NCI-H345 (cell line): Measurements from ENCODE around the gene ARPC1A.
A peak's percentile ranks its signal among the peaks of the same experiment; 100 is the strongest.
"Not testable (repeated sequence)": the region's sequence is repeated elsewhere in the genome, so short reads cannot be mapped to it uniquely, and the experiment has no call there.

Source experiments
- DNase-seq: peaks from one replicate; lab custom pipeline; 2025; lab: John Stamatoyannopoulos, UW

Gene ARPC1A

GRCh38 chr7:99322659-99323058, 3.0 kb upstream of the ARPC1A start:
- DNase-seq, result not testable (repeated sequence)

DNA sequence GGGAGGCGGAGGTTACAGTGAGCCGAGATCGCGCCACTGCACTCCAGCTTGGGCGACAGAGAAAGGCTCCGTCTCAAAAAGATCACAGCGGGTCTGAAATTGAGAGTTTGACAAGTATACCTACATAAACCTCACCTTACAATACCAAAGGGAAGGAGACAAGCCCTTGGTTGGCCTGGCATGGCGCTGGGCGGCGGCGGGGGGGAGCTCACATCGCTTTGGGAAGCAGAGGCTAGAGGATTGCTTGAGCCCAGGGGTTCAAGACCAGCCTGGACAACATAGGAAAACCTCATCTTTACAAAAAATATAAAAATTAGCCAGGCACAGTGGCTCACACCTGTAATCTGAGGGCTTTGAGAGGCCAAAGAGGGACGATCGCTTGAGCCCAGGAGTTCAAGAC, 1.1 kb upstream of the ARPC1A start:
- no peak for DNase-seq

DNA sequence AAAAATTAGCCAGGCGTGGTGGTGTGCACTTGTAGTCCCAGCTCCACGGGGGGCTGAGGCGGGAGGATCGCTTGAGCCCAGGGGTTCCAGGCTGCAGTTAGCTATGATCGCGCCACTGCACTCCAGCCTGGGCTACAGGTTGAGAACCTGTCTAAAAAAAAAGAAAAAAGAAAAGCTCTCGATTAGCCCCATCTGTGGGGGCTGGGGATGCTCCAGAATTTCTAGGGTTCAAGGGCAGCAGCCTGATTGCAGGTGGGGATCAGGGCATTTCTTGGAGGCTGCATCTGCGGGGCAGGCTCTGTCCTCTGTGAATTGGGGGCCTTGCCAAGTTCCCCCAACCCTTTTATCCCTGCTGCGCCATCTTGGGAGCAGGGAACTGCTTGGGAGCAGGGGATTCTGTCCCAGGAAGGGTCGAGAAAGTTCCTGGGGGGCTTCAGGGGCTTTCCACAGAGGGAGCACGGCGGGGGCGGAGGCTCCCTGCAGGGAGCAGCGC, 651 bp upstream of the ARPC1A start:
- DNase-seq, result peak; percentile 6

DNA sequence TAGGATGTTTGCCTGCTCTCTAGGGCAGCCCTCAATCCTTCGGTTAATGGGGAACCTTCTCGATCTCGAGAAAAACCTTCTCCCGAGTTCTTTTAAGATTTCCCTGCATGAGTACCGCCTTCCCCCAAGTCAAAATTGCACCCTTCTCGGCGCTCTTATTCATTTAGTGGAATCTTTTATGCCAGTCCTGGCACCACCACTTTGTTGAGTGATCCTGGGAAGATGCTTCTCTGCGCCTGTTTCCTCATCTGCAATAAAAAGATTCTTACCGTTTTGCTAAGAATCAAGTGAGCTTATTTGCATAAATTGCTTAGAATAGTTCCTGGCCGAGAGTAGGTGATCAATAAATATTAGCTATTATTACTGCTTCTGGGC, 697 bp downstream of the ARPC1A start:
- no peak for DNase-seq

- DNase-seq, result not testable (repeated sequence)
Measured at GRCh38 chr7:99330314-99330961, 4.7 kb downstream of the ARPC1A start.

- no peak for DNase-seq
Measured at GRCh38 chr7:99331002-99331401, 5.3 kb downstream of the ARPC1A start.

DNA sequence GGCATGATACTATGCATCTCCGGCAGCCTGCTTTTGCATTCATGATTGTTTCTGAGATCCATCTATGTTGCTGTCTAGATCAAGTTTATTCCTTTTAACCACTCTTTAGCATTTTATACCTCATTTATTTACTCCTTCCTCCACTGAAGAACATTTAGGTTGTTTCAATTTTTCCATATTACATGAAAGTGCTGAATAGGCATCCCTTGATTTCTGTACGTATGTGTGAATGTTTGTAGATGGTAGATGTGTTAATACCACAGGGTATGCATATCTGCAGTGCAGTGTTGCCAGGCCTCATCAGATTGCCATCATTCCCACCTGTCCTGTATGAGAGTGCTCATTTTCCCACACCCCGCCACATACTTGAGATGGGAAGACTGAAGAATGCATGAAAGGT, 13.9 kb downstream of the ARPC1A start:
- DNase-seq, result no peak

GRCh38 chr7:99340659-99341058, 15.0 kb downstream of the ARPC1A start:
- no peak for DNase-seq

GRCh38 chr7:99344061-99344647, 18.5 kb downstream of the ARPC1A start:
- DNase-seq, result no peak

DNA sequence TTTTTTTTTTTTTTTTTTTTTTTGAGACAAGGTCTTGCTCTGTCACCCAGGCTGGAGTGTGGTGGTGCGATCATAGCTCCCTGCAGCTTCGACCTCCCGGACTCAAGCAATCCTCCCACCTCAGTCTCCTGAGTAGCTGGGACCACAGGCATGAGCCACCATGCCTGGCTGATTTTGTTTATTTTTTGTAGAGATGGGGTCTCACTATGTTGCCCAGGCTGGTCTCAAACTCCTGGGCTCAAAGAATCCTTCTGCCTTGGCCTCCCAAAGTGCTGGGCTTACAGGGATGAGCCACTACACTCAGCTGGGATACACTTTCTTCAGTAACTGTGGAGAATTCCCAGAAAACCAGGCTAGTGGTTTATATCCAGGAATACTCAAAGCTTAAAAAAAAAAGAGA, 24.9 kb downstream of the ARPC1A start:
- not testable (repeated sequence) for DNase-seq

DNA sequence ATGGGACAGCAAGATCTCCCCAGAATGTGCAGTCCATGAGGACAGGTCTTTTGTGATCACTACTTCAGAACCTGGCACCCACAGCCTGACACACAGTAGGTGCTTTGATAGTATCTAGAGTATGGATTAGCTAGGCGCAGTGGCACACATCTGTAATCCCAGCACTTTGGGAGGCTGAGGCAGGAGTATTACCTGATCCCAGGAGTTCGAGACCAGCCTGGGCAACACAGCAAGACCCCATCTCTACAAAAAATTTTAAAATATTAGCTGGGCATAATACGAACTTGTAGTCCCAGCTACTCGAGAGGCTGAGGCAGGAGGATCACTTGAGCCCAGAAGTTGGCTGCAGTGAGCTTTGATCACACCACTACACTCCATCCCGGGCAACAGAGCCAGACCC, 26.5 kb downstream of the ARPC1A start:
- DNase-seq, result no peak

- no peak for DNase-seq
Measured at GRCh38 chr7:99355098-99355497, 29.4 kb downstream of the ARPC1A start.

GRCh38 chr7:99357701-99358490, 32.2 kb downstream of the ARPC1A start:
- DNase-seq, result no peak

- DNase-seq, result not testable (repeated sequence)
Measured at GRCh38 chr7:99358521-99358920, 32.8 kb downstream of the ARPC1A start.

DNA sequence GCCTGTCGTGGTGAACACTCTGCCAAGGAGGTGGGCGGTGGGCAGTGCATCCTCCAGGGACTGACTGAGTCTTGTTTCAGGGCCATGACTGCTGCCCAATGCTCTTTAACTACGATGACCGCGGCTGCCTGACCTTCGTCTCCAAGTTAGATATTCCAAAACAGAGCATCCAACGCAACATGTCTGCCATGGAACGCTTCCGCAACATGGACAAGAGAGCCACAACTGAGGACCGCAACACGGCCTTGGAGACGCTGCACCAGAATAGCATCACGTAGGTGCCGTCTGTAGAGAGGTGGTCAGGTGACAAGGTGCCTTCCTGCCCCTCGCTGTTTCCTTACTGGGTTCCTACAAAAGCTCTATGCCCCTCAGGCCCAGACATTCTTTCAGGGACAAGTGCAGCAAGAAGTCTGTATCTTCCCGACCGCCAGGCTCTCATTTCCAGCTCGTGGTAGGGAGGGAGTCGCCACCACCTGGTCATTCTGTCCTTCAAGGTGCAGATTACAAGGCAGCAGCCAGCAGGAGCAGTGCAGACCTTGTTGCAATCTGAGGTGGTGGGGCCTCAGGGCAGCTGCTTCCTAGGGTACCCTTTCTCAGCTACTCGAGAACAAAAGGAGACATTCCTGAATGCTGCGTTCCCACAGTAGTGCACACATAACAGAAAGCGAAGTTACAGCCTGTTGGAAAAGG, 33.9 kb downstream of the ARPC1A start:
- no peak for DNase-seq

DNA sequence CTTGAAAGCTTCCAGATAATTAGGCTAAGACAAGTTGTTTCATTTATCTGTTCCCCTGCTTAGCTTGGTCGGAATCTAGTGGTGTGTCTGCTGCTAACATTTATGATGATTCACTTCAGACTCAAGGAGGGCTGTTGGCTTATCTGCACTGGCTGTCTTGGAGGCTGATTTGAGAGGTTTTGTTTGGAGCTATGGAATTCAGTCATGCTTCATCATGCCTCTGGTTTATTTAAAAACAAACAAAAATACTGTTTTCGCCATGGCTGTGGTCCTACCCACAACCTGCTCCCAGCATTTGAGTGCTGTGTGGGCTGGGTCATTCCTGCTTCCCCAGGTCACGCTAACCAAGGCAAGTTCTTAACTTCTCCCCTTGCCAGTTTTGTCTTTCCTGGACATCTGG, 37.1 kb downstream of the ARPC1A start:
- no peak for DNase-seq

- no peak for DNase-seq
Measured at GRCh38 chr7:99363286-99363685, 37.6 kb downstream of the ARPC1A start.

GRCh38 chr7:99365318-99366141, 39.8 kb downstream of the ARPC1A start:
- DNase-seq, result peak; percentile 8

DNA sequence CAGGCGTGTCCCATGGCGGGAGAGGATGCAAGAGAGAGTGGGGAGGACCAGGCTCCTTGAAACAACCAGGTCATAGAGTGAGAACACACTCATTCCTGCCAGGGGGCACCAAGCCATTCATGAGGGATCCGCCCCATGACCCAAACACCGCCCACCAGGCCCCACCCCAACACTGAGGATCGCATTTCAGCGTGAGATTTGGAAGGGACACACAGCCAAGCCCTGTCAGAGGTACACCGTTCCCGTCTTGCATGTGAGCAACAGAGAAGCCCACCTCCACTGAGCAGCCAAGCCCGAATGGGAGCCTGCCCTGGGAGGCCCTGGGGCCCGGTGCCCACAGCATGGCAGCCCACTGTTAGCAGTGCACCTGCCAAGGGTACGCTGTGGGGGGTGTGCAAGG, 40.9 kb downstream of the ARPC1A start:
- DNase-seq, result no peak

DNA sequence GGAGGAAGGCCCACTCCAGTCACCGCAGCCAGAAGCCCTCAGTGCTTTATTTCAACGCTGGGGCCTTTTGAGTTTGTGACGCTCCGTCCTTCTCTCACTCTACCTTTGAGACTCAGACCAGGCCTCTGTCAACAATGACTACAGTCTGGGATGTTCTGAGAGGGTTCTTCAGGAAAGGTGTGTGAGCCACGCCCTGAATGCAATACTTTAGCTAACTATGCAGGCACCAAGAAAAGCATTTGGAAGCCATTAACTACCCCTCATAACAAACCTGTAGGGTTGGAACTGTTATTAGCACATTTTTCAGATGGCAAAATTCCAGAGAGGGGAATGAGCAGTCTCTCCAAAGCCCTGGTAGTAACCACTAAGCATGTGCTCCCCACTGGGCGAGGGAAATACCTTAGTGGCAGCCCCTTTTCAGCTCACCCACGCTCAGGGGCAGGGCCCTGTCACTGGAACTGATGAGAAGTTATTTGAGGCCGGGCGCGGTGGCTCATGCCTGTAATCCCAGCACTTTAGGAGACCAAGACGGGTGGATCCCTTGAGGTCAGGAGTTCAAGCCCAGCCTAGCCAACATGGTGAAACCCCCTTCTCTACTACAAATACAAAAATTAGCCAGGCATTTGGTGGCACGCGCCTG, 43.2 kb downstream of the ARPC1A start:
- no peak for DNase-seq

- no peak for DNase-seq
Measured at GRCh38 chr7:99369767-99370391, 44.2 kb downstream of the ARPC1A start.
